GM12878 (cell line): ENCODE data around the gene CLASRP. TPM values are rescaled to one million over a fixed set of nuclear protein-coding genes. Genes with fewer than 3 reads are reported as not detected.

Experiments used
- ATAC-seq: fragments of 200-7000 bp; cut with Tn5 transposase; 3 replicates; pipeline ENCODE4 v1.9.1; 2020; ENCODE audit warnings: mild to moderate bottlenecking, moderate library complexity
- BruUV-seq: library from RNA; stranded (reverse); fragments of 400-500 nt; replicated peaks from 2 replicates; lab custom pipeline; 2021; lab: Mats Ljungman, UMichigan
- CTCF ChIA-PET: fragments of 300-600 bp; sonication (Branson Sonifier 250); formaldehyde crosslinking; extraction: SDS; loops from one replicate; lab custom pipeline; 2021; ENCODE audit warnings: inconsistent platforms; lab: Yijun Ruan, JAX
- POLR2A ChIA-PET: fragments of 350-600 bp; formaldehyde crosslinking; extraction: SDS; loops from one replicate; lab custom pipeline; 2021; ENCODE audit warnings: inconsistent platforms; lab: Charles Lee
- RAD21 ChIA-PET: fragments of 300-600 bp; sonication (Branson Sonifier 250); formaldehyde crosslinking; loops from one replicate; lab custom pipeline; 2023; ENCODE audit warnings: antibody characterized with exemption; ENCODE audit not compliant: unreplicated experiment; lab: Charles Lee
- SMC1A ChIA-PET: fragments of 300-600 bp; sonication (Branson Sonifier 250); formaldehyde crosslinking; loops from one replicate; lab custom pipeline; 2023; ENCODE audit not compliant: unreplicated experiment, uncharacterized antibody; lab: Charles Lee
- DNase-seq: peaks from one replicate; pipeline ENCODE4 v3.0.0-alpha.2; 2011; ENCODE audit warnings: low read depth, low spot score
- FAIRE-seq: peaks from 3 replicates; lab custom pipeline; 2011; peaks lifted over from hg19 to GRCh38; lab: Jason Lieb, UNC
- H2AFZ ChIP-seq: 2 replicates; pipeline ENCODE4 v1.6.0; 2011; ENCODE audit warnings: low read depth, low read length, control low read depth; ENCODE audit not compliant: control insufficient read depth
- H3K27ac ChIP-seq: 2 replicates; pipeline ENCODE4 v1.5.1; 2011; ENCODE audit warnings: control low read depth; ENCODE audit not compliant: control insufficient read depth, insufficient read depth
- H3K27me3 ChIP-seq, 2 experiments: replicated peaks in 1 of 2; 2 replicates each; pipeline versions ENCODE4 v1.6.0 to v1.6.1; 2011; ENCODE audit warnings: low read length in 1 of 2; ENCODE audit not compliant: control insufficient read depth in 2 of 2, insufficient read depth in 2 of 2
- H3K36me3 ChIP-seq, 2 experiments: 2 replicates each; pipeline ENCODE4 v1.5.1; 2011; ENCODE audit warnings: low read length in 1 of 2; ENCODE audit not compliant: control insufficient read depth in 2 of 2, insufficient read depth in 2 of 2
- H3K4me1 ChIP-seq: 2 replicates; pipeline ENCODE4 v1.6.1; 2011; ENCODE audit warnings: mild to moderate bottlenecking, low read length, moderate library complexity, mixed read lengths; ENCODE audit not compliant: control insufficient read depth, insufficient read depth
- H3K4me2 ChIP-seq: 2 replicates; pipeline ENCODE4 v1.6.0; 2011; ENCODE audit warnings: control low read depth; ENCODE audit not compliant: control insufficient read depth, insufficient read depth
- H3K4me3 ChIP-seq: fragments of 200-600 bp; sonication (generic); 2 replicates; pipeline ENCODE4 v1.5.1; 2016
- H3K79me2 ChIP-seq: 2 replicates; pipeline ENCODE4 v1.6.0; 2011; ENCODE audit warnings: low read length; ENCODE audit not compliant: control insufficient read depth, insufficient read depth
- H3K9ac ChIP-seq: 2 replicates; pipeline ENCODE4 v1.8.0; 2011; ENCODE audit warnings: low read length, control low read depth, mixed read lengths; ENCODE audit not compliant: control insufficient read depth, insufficient read depth
- H3K9me3 ChIP-seq: replicated peaks from 3 replicates; pipeline ENCODE4 v1.5.1; 2011; ENCODE audit warnings: mild to moderate bottlenecking, low read length; ENCODE audit not compliant: control insufficient read depth, insufficient read depth
- H4K20me1 ChIP-seq: 2 replicates; pipeline ENCODE4 v1.6.0; 2011; ENCODE audit not compliant: control insufficient read depth, insufficient read depth
- NRF1 ChIP-seq: conservative IDR thresholded peaks from 2 replicates; pipeline ENCODE4 v1.6.1; 2011; ENCODE audit warnings: mild to moderate bottlenecking, low read depth, low read length, improper control_type of control experiment
- POLR2A ChIP-seq: IDR thresholded peaks from 2 replicates; pipeline ENCODE4 v1.6.1; 2011; ENCODE audit warnings: low read depth, mild to moderate bottlenecking, low read length
- YY1 ChIP-seq: IDR thresholded peaks from 2 replicates; pipeline ENCODE4 v1.6.1; 2011; ENCODE audit warnings: low read depth, mild to moderate bottlenecking, low read length
- WGBS: methylation state at CpG from one replicate; pipeline ENCODE4 v1.1.6; 2016; ENCODE audit warnings: low lambda C conversion rate; ENCODE audit not compliant: insufficient replicate concordance, insufficient coverage; ENCODE audit errors: missing lambda C conversion rate; 5-methylcytosine and 5-hydroxymethylcytosine counted together
- in situ Hi-C: fragments of 300-500 bp; cut with MboI; formaldehyde crosslinking; loops from 9 replicates; pipeline ENCODE4 v1.14.3; 2018; ENCODE audit warnings: mixed read lengths
- intact Hi-C: fragments of 100-400 bp; cut with micrococcal nuclease; formaldehyde crosslinking; loops from one replicate; pipeline ENCODE4 v1.14.2; 2022; ENCODE audit not compliant: unreplicated experiment
- polyA plus RNA-seq, 11 experiments: library from polyadenylated mRNA; depleted of rRNA in 4 of 11; unstranded in 6 of 11; stranded (reverse) in 5 of 11; fragments of >200 nt; fragmentation: Nextera tagmentation in 4 of 11; fragmentation: Illumina TruSeq in 1 of 11; extraction: Ambion mirVana in 4 of 11; extraction: Trizol in 1 of 11; gene quantifications; 1 replicate in 1 of 11; 2 replicates in 10 of 11; pipeline versions ENCODE4 v1.2.1 to v1.2.3, GENCODE V29; 2011 to 2016; ENCODE audit warnings: inconsistent platforms in 2 of 11, missing spikeins in 2 of 11, low read depth in 1 of 11
- total RNA-seq, 4 experiments: library from RNA; depleted of rRNA in 3 of 4; stranded (reverse); fragments of >200 nt in 3 of 4; fragmentation: Illumina TruSeq in 1 of 4; extraction: Trizol in 1 of 4; gene quantifications; 2 replicates each; pipeline versions ENCODE4 v1.2.1 to v1.2.3, GENCODE V29; 2013 to 2021

CLASRP gene
- total and polyA plus RNA-seq, 10 of the 15 experiments (the other 5 are each of a cell fraction or from before 2014, with no cell fraction given): 0.68 to 75.8 (median 30.2) TPM

GRCh38 chr19:45061965-45062364, 23.1 kb downstream of the CLASRP start:
- in situ Hi-C loops: no loop called here
- no peak overlapping the region for H2AFZ ChIP-seq
- CTCF ChIA-PET: interaction anchor here (0.7 to 1.4 kb wide), 4 partner anchors 10 to 329 kb away, joined by 3 to 7 read pairs (median 4); partner anchors contain the start of gene CLASRP
- POLR2A ChIA-PET: interaction anchor here (1.0 kb wide), 1 partner anchor 14 kb away, joined by 3 read pairs; no protein-coding TSS in a partner anchor
- H3K4me2 ChIP-seq: no peak overlapping the region
- H3K4me1 ChIP-seq: no peaks in the 10 kb centered on the region
- TF ChIP-seq YY1: no peak
- FAIRE-seq (no peak), DNase-seq (no peak), ATAC-seq (no peak)
- H3K36me3 ChIP-seq: peaks cover 16 to 57% of the 10 kb centered on the region in 2 experiments
- no peak overlapping the region for H3K27ac ChIP-seq
- H3K9me3 ChIP-seq: no peaks in the 10 kb centered on the region
- H3K9ac ChIP-seq: no peak overlapping the region
- H3K4me3 ChIP-seq: no peak overlapping the region
- no peaks in the 10 kb centered on the region for H3K27me3 ChIP-seq
- 98% methylated on average over 4 of the region's 4 CpGs for WGBS
- no TSS peak for BruUV-seq
- H3K79me2 ChIP-seq: no peaks in the 10 kb centered on the region
- RAD21 ChIA-PET: no interaction called here
- SMC1A ChIA-PET: interaction anchor here (0.7 to 1.3 kb wide), 2 partner anchors 33 to 277 kb away, joined by 3 to 4 read pairs; no protein-coding TSS in a partner anchor
- intact Hi-C loops: no loop called here
- no peaks in the 10 kb centered on the region for H4K20me1 ChIP-seq

- Histone ChIP-seq H3K4me1 (no peaks in the 10 kb centered on the region), H3K27me3 (no peaks in the 10 kb centered on the region), H3K4me2 (no peak overlapping the region)
- TF ChIP-seq NRF1: no peak
- TF ChIP-seq POLR2A: peak; percentile 48; the same call in 1 of the 2 replicates
- TF ChIP-seq, all 136 proteins: peak for 1
- in situ Hi-C loops (no loop called here), intact Hi-C loops (no loop called here)
- no peak for FAIRE-seq
- whole genome bisulfite sequencing: 99% methylated on average over 67 of the region's 85 CpGs
- H3K79me2 ChIP-seq: no peaks in the 10 kb centered on the region
- RAD21 ChIA-PET: interaction anchor here (1.4 kb wide), 1 partner anchor 25 kb away, joined by 8 read pairs; the partner anchor contains the start of gene CLASRP
- no peak overlapping the region for H2AFZ ChIP-seq
- H3K27ac ChIP-seq: no peak overlapping the region
- H3K4me3 ChIP-seq: no peak overlapping the region
- H3K9ac ChIP-seq: no peak overlapping the region
- H4K20me1 ChIP-seq: no peaks in the 10 kb centered on the region
- SMC1A ChIA-PET: no interaction called here
- POLR2A ChIA-PET: interaction anchor here (0.6 kb wide), 1 partner anchor 25 kb away, joined by 5 read pairs; no protein-coding TSS in a partner anchor
- ATAC-seq: no peak
- H3K9me3 ChIP-seq: no peaks in the 10 kb centered on the region
- no peak for DNase-seq
- BruUV-seq: no TSS peak
- CTCF ChIA-PET: interaction anchor here (0.6 to 1.4 kb wide), 2 partner anchors 75 to 796 kb away, joined by 3 read pairs; no protein-coding TSS in a partner anchor
- peaks cover 16 to 47% of the 10 kb centered on the region in 2 experiments for H3K36me3 ChIP-seq
Measured at GRCh38 chr19:45063851-45064801, 25.3 kb downstream of the CLASRP start.
